HCT116 (cell line): ENCODE results near the gene CECR2. TPM values are rescaled to one million over a fixed set of nuclear protein-coding genes. Genes with fewer than 3 reads are reported as not detected.

ENCODE experiments used
- ATAC-seq: fragments of 200-7000 bp; cut with Tn5 transposase; 2 replicates; pipeline ENCODE4 v1.9.1; 2020; ENCODE audit warnings: mild to moderate bottlenecking, moderate library complexity
- BruUV-seq: library from RNA; stranded (reverse); fragments of 400-500 nt; replicated peaks from 2 replicates; lab custom pipeline; 2021; lab: Mats Ljungman, UMichigan
- CTCF ChIA-PET: fragments of 300-600 bp; sonication (Branson Sonifier 250); formaldehyde crosslinking; loops from one replicate; lab custom pipeline; 2021; ENCODE audit warnings: antibody characterized with exemption; lab: Charles Lee
- POLR2A ChIA-PET: fragments of 300-600, 350-600 bp; sonication (Branson Sonifier 250); formaldehyde crosslinking; loops from one replicate; lab custom pipeline; 2021; ENCODE audit warnings: antibody characterized with exemption; lab: Charles Lee
- RAD21 ChIA-PET, 2 experiments: fragments of 300-600 bp; sonication (Branson Sonifier 250); formaldehyde crosslinking; loops; one replicate each; lab custom pipeline; 2023; ENCODE audit warnings: low total read pairs in 2 of 2; ENCODE audit not compliant: uncharacterized antibody in 2 of 2, unreplicated experiment in 2 of 2, low non-redundant PET in 1 of 2; lab: Charles Lee
- DNase-seq: peaks from one replicate; pipeline ENCODE4 v3.0.0-alpha.2; 2010; ENCODE audit warnings: low read depth, low spot score
- H2AFZ ChIP-seq: fragments of 200-600 bp; shearing (Covaris generic), sonication (generic); 2 replicates; pipeline ENCODE4 v1.6.1; 2017; ENCODE audit warnings: low read depth, mixed run types, mixed read lengths, antibody characterized with exemption, low read length; ENCODE audit not compliant: poor library complexity, severe bottlenecking
- H3K27ac ChIP-seq: 2 replicates; pipeline ENCODE4 v1.5.1; 2012; ENCODE audit warnings: low read depth, low read length
- H3K27me3 ChIP-seq: fragments of 200-600 bp; sonication (generic); 2 replicates; pipeline ENCODE4 v1.6.1; 2016; ENCODE audit warnings: mixed run types, low read length, mixed read lengths; ENCODE audit not compliant: insufficient read depth
- H3K36me3 ChIP-seq, 2 experiments: fragments of 200-500 bp in 1 of 2; fragments of 200-600 bp in 1 of 2; sonication (Bioruptor generic) in 1 of 2; sonication (generic) in 1 of 2; 2 replicates each; pipeline versions ENCODE4 v1.5.1 to v1.6.1; 2014 to 2016; ENCODE audit warnings: low read length in 2 of 2, inconsistent platforms in 1 of 2, mixed read lengths in 1 of 2, mixed run types in 1 of 2; ENCODE audit not compliant: insufficient read depth in 2 of 2, control insufficient read depth in 1 of 2
- H3K4me1 ChIP-seq, 2 experiments: fragments of 200-600 bp in 1 of 2; sonication (generic) in 1 of 2; 2 replicates each; pipeline versions ENCODE4 v1.5.1 to v1.6.1; 2012 to 2017; ENCODE audit warnings: low read length in 2 of 2, inconsistent platforms in 1 of 2, mild to moderate bottlenecking in 1 of 2, mixed read lengths in 1 of 2, mixed run types in 1 of 2, moderate library complexity in 1 of 2; ENCODE audit not compliant: insufficient read depth in 2 of 2, control insufficient read depth in 1 of 2
- H3K4me2 ChIP-seq: fragments of 200-600 bp; sonication (generic); 2 replicates; pipeline ENCODE4 v1.6.1; 2017; ENCODE audit warnings: mixed run types, low read length, mixed read lengths
- H3K4me3 ChIP-seq, 2 experiments: fragments of 200-600 bp in 1 of 2; sonication (generic) in 1 of 2; replicated peaks in 1 of 2; 2 replicates each; pipeline ENCODE4 v1.5.1; 2011 to 2016; ENCODE audit warnings: low read length in 2 of 2, control low read depth in 1 of 2, low read depth in 1 of 2, mild to moderate bottlenecking in 1 of 2, mixed read lengths in 1 of 2, mixed run types in 1 of 2
- H3K79me2 ChIP-seq: fragments of 200-600 bp; sonication (generic); 2 replicates; pipeline ENCODE4 v1.6.1; 2017; ENCODE audit warnings: mild to moderate bottlenecking, mixed run types, low read length, moderate library complexity, mixed read lengths; ENCODE audit not compliant: insufficient read depth
- H3K9ac ChIP-seq: fragments of 200-600 bp; sonication (generic); 2 replicates; pipeline ENCODE4 v1.6.1; 2016; ENCODE audit warnings: low read length, mixed read lengths
- H3K9me2 ChIP-seq: fragments of 200-600 bp; sonication (generic), shearing (Covaris generic); 2 replicates; pipeline ENCODE4 v1.6.1; 2017; ENCODE audit warnings: mixed run types, mild to moderate bottlenecking, moderate library complexity; ENCODE audit not compliant: insufficient read depth
- H3K9me3 ChIP-seq, 2 experiments: fragments of 200-500 bp in 1 of 2; fragments of 200-600 bp in 1 of 2; sonication (Bioruptor generic) in 1 of 2; sonication (generic) in 1 of 2; 2 replicates each; pipeline ENCODE4 v1.6.1; 2014 to 2017; ENCODE audit warnings: low read length in 2 of 2, mixed read lengths in 2 of 2, inconsistent platforms in 1 of 2, low read depth in 1 of 2, mild to moderate bottlenecking in 1 of 2, mixed run types in 1 of 2, moderate library complexity in 1 of 2; ENCODE audit not compliant: control insufficient read depth in 1 of 2, insufficient read depth in 1 of 2
- H4K20me1 ChIP-seq: fragments of 200-600 bp; sonication (generic), shearing (Covaris generic); 2 replicates; pipeline ENCODE4 v1.6.1; 2017; ENCODE audit warnings: mixed run types, mild to moderate bottlenecking, moderate library complexity; ENCODE audit not compliant: insufficient read depth
- CEBPB ChIP-seq: IDR thresholded peaks from 2 replicates; pipeline ENCODE4 v1.6.1; 2012; ENCODE audit warnings: low read depth
- POLR2AphosphoS5 ChIP-seq: IDR thresholded peaks from 2 replicates; pipeline ENCODE4 v1.6.1; 2011; ENCODE audit warnings: mild to moderate bottlenecking, low read depth, low read length, moderate library complexity
- RAD21 ChIP-seq: IDR thresholded peaks from 2 replicates; pipeline ENCODE4 v1.6.1; 2012; ENCODE audit warnings: low read depth, mild to moderate bottlenecking
- TCF7L2 ChIP-seq: IDR thresholded peaks from 2 replicates; pipeline ENCODE4 v1.7.0; 2011; ENCODE audit warnings: borderline replicate concordance, inconsistent platforms; ENCODE audit not compliant: insufficient read depth, insufficient read length; ENCODE audit errors: extremely low read depth
- intact Hi-C: fragments of 100-400 bp; cut with micrococcal nuclease; formaldehyde crosslinking; loops from 2 replicates; pipeline ENCODE4 v1.10.0; 2022
- total RNA-seq: library from RNA; stranded (reverse); gene quantifications from one replicate; pipeline ENCODE4 v1.2.1, GENCODE V29; 2021; ENCODE audit not compliant: unreplicated experiment
- TF ChIP-seq, protein P1 (sequence below): IDR thresholded peaks from 2 replicates; pipeline ENCODE4 v1.6.1; 2012
- TF ChIP-seq, protein P2 (sequence below): IDR thresholded peaks from 2 replicates; pipeline ENCODE4 v1.6.1; 2011; ENCODE audit warnings: mild to moderate bottlenecking, low read length, moderate library complexity; ENCODE audit not compliant: insufficient replicate concordance; ENCODE audit errors: extremely low read depth
- TF ChIP-seq, protein P3 (sequence below): IDR thresholded peaks from 2 replicates; pipeline ENCODE4 v1.6.1; 2012

CECR2 gene
- total RNA-seq, 1 experiment from 2014 or later, result 6.0 TPM

DNA sequence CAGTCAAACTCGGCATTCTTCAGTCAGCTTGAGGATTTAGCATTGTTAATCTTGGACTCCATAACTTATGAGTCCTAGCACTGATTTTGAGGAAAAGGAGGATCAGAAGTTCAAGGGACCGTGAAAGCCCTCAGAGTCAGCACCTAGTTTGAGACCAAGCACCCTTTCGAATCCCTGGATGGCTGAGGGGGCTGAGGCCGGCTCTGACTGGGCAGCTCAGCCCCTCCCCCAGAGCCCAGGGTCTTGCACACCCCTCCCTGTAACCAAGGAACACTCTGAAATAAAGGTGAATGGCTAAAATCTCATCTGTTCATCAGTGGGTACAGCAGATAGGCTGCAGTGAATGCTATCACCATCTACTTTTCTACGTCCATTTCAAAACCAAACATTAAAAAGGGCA lies 221.3 kb downstream of the CECR2 start:
- Histone ChIP-seq H3K4me3 (no peak overlapping the region), H3K79me2 (no peaks in the 10 kb centered on the region), H2AFZ (no peak overlapping the region), H3K9me2 (no peaks in the 10 kb centered on the region), H3K27ac (no peak overlapping the region), H4K20me1 (no peaks in the 10 kb centered on the region), H3K4me2 (no peak overlapping the region), H3K9me3 (no peaks in the 10 kb centered on the region), H3K9ac (no peak overlapping the region), H3K36me3 (peaks cover 23 to 31% of the 10 kb centered on the region in 2 experiments; a peak in 3 of 4 replicates), H3K4me1 (peaks cover 0 to 4% of the 10 kb centered on the region in 2 experiments; a peak in 2 of 4 replicates), H3K27me3 (no peaks in the 10 kb centered on the region)
- intact Hi-C loops, result no loop called here
- RAD21 ChIA-PET, result no interaction called here
- POLR2A ChIA-PET, result no interaction called here
- ATAC-seq (no peak), DNase-seq (no peak)
- CTCF ChIA-PET, result no interaction called here
- no TSS peak for BruUV-seq
- TF ChIP-seq, protein P1, sequence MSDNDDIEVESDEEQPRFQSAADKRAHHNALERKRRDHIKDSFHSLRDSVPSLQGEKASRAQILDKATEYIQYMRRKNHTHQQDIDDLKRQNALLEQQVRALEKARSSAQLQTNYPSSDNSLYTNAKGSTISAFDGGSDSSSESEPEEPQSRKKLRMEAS, result no peak
- no peak for TF ChIP-seq CEBPB
- TF ChIP-seq, protein P2, sequence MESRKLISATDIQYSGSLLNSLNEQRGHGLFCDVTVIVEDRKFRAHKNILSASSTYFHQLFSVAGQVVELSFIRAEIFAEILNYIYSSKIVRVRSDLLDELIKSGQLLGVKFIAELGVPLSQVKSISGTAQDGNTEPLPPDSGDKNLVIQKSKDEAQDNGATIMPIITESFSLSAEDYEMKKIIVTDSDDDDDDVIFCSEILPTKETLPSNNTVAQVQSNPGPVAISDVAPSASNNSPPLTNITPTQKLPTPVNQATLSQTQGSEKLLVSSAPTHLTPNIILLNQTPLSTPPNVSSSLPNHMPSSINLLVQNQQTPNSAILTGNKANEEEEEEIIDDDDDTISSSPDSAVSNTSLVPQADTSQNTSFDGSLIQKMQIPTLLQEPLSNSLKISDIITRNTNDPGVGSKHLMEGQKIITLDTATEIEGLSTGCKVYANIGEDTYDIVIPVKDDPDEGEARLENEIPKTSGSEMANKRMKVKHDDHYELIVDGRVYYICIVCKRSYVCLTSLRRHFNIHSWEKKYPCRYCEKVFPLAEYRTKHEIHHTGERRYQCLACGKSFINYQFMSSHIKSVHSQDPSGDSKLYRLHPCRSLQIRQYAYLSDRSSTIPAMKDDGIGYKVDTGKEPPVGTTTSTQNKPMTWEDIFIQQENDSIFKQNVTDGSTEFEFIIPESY, result no peak
- no peak for TF ChIP-seq TCF7L2
- TF ChIP-seq, protein P3, sequence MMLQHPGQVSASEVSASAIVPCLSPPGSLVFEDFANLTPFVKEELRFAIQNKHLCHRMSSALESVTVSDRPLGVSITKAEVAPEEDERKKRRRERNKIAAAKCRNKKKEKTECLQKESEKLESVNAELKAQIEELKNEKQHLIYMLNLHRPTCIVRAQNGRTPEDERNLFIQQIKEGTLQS, result no peak
- TF ChIP-seq RAD21, result no peak

DNA sequence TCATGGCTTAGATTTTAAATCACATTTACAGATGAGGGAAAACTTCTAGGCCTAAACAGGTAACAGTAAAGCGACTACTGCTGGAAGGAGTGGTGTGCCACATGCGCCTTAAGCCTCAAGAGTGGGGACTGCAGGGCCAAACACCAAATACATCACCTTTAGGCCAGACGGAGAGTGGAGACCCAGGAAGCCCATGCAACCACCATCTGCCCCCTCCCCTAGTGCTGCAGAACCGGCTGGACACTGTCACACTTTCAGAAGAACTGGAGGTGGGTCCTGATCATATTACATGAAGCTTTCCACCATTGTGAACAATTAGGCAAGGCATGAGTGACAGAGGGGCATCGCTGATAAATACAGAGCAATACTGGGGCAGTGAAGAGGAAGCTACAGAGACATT lies 222.9 kb downstream of the CECR2 start:
- peaks cover 29 to 41% of the 10 kb centered on the region in 2 experiments; a peak in 3 of 4 replicates for H3K36me3 ChIP-seq

More for the DNA sequence above, 222.9 kb downstream of the CECR2 start:
- RAD21 ChIA-PET, result no interaction called here
- DNase-seq, result no peak
- no peak overlapping the region for H2AFZ ChIP-seq
- no peak overlapping the region for H3K4me2 ChIP-seq
- CTCF ChIA-PET, result no interaction called here
- no peaks in the 10 kb centered on the region for H4K20me1 ChIP-seq
- no peak for ATAC-seq
- H3K9me2 ChIP-seq, result no peaks in the 10 kb centered on the region
- no peaks in the 10 kb centered on the region for H3K27me3 ChIP-seq
- no peak overlapping the region for H3K9ac ChIP-seq
- intact Hi-C loops, result no loop called here
- no peak overlapping the region for H3K27ac ChIP-seq
- H3K9me3 ChIP-seq, result no peaks in the 10 kb centered on the region
- peaks cover 0 to 5% of the 10 kb centered on the region in 2 experiments; a peak in 2 of 4 replicates for H3K4me1 ChIP-seq
- POLR2A ChIA-PET, result no interaction called here
- no peak for TF ChIP-seq POLR2AphosphoS5
- TF ChIP-seq, protein P1, result no peak
- no TSS peak for BruUV-seq
- H3K4me3 ChIP-seq, result no peak overlapping the region
- H3K79me2 ChIP-seq, result no peaks in the 10 kb centered on the region
